Neural progenitor cell (in vitro differentiated cells): ENCODE results near the gene ACKR4. TPM values are rescaled to one million over a fixed set of nuclear protein-coding genes. Genes with fewer than 3 reads are reported as not detected.

ENCODE experiments used
- DNase-seq: peaks from one replicate; pipeline ENCODE4 v3.0.0-alpha.2; 2016; ENCODE audit warnings: low spot score
- H2AFZ ChIP-seq: fragments of 200-600 bp; sonication (generic); replicated peaks from 2 replicates; pipeline ENCODE4 v1.6.1; 2016; ENCODE audit warnings: antibody characterized with exemption
- H3F3A ChIP-seq: fragments of 200-600 bp; sonication (generic); 2 replicates; pipeline ENCODE4 v1.6.1; 2016; ENCODE audit warnings: antibody characterized with exemption, low read depth
- H3K27ac ChIP-seq: fragments of 200-600 bp; sonication (generic); 2 replicates; pipeline ENCODE4 v1.5.1; 2016; ENCODE audit warnings: mild to moderate bottlenecking
- H3K27me3 ChIP-seq: fragments of 200-600 bp; sonication (generic); 2 replicates; pipeline ENCODE4 v1.6.1; 2016; ENCODE audit warnings: mild to moderate bottlenecking, moderate library complexity
- H3K36me3 ChIP-seq: fragments of 200-600 bp; sonication (generic); 2 replicates; pipeline ENCODE4 v1.5.1; 2016
- H3K4me1 ChIP-seq: fragments of 200-600 bp; sonication (generic); 2 replicates; pipeline ENCODE4 v1.6.1; 2016; ENCODE audit warnings: mixed run types
- H3K4me2 ChIP-seq: fragments of 200-600 bp; sonication (generic); 2 replicates; pipeline ENCODE4 v1.6.1; 2016
- H3K4me3 ChIP-seq: fragments of 200-600 bp; sonication (generic); 2 replicates; pipeline ENCODE4 v1.5.1; 2016
- H3K79me2 ChIP-seq: fragments of 200-600 bp; sonication (generic); 2 replicates; pipeline ENCODE4 v1.6.1; 2016; ENCODE audit warnings: low read depth
- H3K9ac ChIP-seq: fragments of 200-600 bp; sonication (generic); 2 replicates; pipeline ENCODE4 v1.6.1; 2016
- H3K9me3 ChIP-seq: fragments of 200-600 bp; sonication (generic); 2 replicates; pipeline ENCODE4 v1.5.1; 2016; ENCODE audit warnings: low read depth
- H4K20me1 ChIP-seq: fragments of 200-600 bp; sonication (generic); 2 replicates; pipeline ENCODE4 v1.6.1; 2016; ENCODE audit warnings: low read depth
- H3K27ac Mint-ChIP-seq: 3 replicates; pipeline ENCODE4 v1.8.0; 2021; ENCODE audit warnings: mixed read lengths
- H3K27me3 Mint-ChIP-seq: 2 replicates; pipeline ENCODE4 v1.8.0; 2022; ENCODE audit warnings: low read depth, mild to moderate bottlenecking, inconsistent platforms, moderate library complexity, mixed read lengths; ENCODE audit not compliant: insufficient read depth
- H3K36me3 Mint-ChIP-seq: 3 replicates; pipeline ENCODE4 v1.8.0; 2021; ENCODE audit warnings: mixed read lengths
- H3K4me1 Mint-ChIP-seq: 3 replicates; pipeline ENCODE4 v1.8.0; 2021; ENCODE audit warnings: mixed read lengths
- H3K4me3 Mint-ChIP-seq: 3 replicates; pipeline ENCODE4 v1.8.0; 2021; ENCODE audit warnings: mild to moderate bottlenecking, moderate library complexity, mixed read lengths
- H3K9me3 Mint-ChIP-seq: 3 replicates; pipeline ENCODE4 v1.8.0; 2020; ENCODE audit warnings: mixed read lengths
- CTCF ChIP-seq: fragments of 200-600 bp; sonication (generic); IDR thresholded peaks from 2 replicates; pipeline ENCODE4 v1.5.1; 2017; ENCODE audit warnings: antibody characterized with exemption, mild to moderate bottlenecking
- EZH2 ChIP-seq: fragments of 200-600 bp; sonication (generic); IDR thresholded peaks from 2 replicates; pipeline ENCODE4 v1.6.1; 2017; ENCODE audit warnings: antibody characterized with exemption, mild to moderate bottlenecking, moderate library complexity
- EZH2phosphoT487 ChIP-seq: fragments of 200-600 bp; sonication (generic); IDR thresholded peaks from 2 replicates; pipeline ENCODE4 v1.6.1; 2017; ENCODE audit warnings: antibody characterized with exemption
- total RNA-seq: library from RNA; depleted of rRNA; stranded (reverse); fragments of >200 nt; gene quantifications from 2 replicates; pipeline ENCODE4 v1.2.3, GENCODE V29; 2015; ENCODE audit warnings: low replicate concordance

Gene ACKR4
- total RNA-seq, 1 donor from 2014 or later: not detected

- Mint-ChIP-seq H3K27me3 (peaks cover 2% of the 10 kb centered on the region), H3K4me1 (no peaks in the 10 kb centered on the region), H3K4me3 (no peak overlapping the region), H3K27ac (no peak overlapping the region), H3K36me3 (peaks cover 14% of the 10 kb centered on the region), H3K9me3 (no peaks in the 10 kb centered on the region)
- Histone ChIP-seq H3K9me3 (no peaks in the 10 kb centered on the region), H3K27me3 (no peaks in the 10 kb centered on the region), H3K4me1 (no peaks in the 10 kb centered on the region), H3K4me2 (no peak overlapping the region), H3K27ac (no peak overlapping the region), H3K36me3 (peaks cover 20% of the 10 kb centered on the region), H4K20me1 (no peaks in the 10 kb centered on the region), H3K9ac (no peak overlapping the region), H3F3A (no peaks in the 10 kb centered on the region), H2AFZ (no peak overlapping the region), H3K79me2 (no peaks in the 10 kb centered on the region), H3K4me3 (no peak overlapping the region)
- TF ChIP-seq EZH2 (no peak), EZH2phosphoT487 (no peak), CTCF (no peak)
- no peak for DNase-seq
These were observed 26.6 kb downstream of the ACKR4 start for GRCh38 chr3:132623646-132624045.

- Histone ChIP-seq H3K9ac (no peak overlapping the region), H3K36me3 (peaks cover 17% of the 10 kb centered on the region), H4K20me1 (no peaks in the 10 kb centered on the region), H3K79me2 (no peaks in the 10 kb centered on the region), H2AFZ (no peak overlapping the region), H3K4me2 (no peak overlapping the region), H3K27ac (no peak overlapping the region), H3K4me1 (no peaks in the 10 kb centered on the region), H3K4me3 (no peak overlapping the region), H3K27me3 (no peaks in the 10 kb centered on the region), H3K9me3 (no peaks in the 10 kb centered on the region), H3F3A (no peaks in the 10 kb centered on the region)
- Mint-ChIP-seq H3K4me1 (no peaks in the 10 kb centered on the region), H3K27me3 (peaks cover 2% of the 10 kb centered on the region), H3K27ac (no peak overlapping the region), H3K36me3 (peaks cover 14% of the 10 kb centered on the region), H3K9me3 (no peaks in the 10 kb centered on the region), H3K4me3 (no peak overlapping the region)
- TF ChIP-seq EZH2: no peak
- TF ChIP-seq CTCF: no peak
- no peak for TF ChIP-seq EZH2phosphoT487
- DNase-seq: peak; percentile 11
These were observed 27.7 kb downstream of the ACKR4 start for GRCh38 chr3:132624790-132625189.

GRCh38 chr3:132625613-132626012 lies 28.5 kb downstream of the ACKR4 start:
- Histone ChIP-seq H3K27ac (peak overlapping the region; percentile 13), H3K4me2 (no peak overlapping the region), H2AFZ (no peak overlapping the region), H3K27me3 (no peaks in the 10 kb centered on the region), H3K4me1 (no peaks in the 10 kb centered on the region), H3K4me3 (no peak overlapping the region), H3K9ac (no peak overlapping the region), H4K20me1 (no peaks in the 10 kb centered on the region), H3K79me2 (no peaks in the 10 kb centered on the region), H3F3A (no peaks in the 10 kb centered on the region), H3K36me3 (peaks cover 17% of the 10 kb centered on the region), H3K9me3 (no peaks in the 10 kb centered on the region)
- no peaks in the 10 kb centered on the region for H3K4me1 Mint-ChIP-seq
- no peak overlapping the region for H3K4me3 Mint-ChIP-seq
- H3K36me3 Mint-ChIP-seq: peaks cover 13% of the 10 kb centered on the region
- no peak for DNase-seq
- TF ChIP-seq CTCF: no peak
- TF ChIP-seq EZH2phosphoT487: no peak
- no peak for TF ChIP-seq EZH2
- no peaks in the 10 kb centered on the region for H3K27me3 Mint-ChIP-seq
- H3K27ac Mint-ChIP-seq: no peak overlapping the region
- no peaks in the 10 kb centered on the region for H3K9me3 Mint-ChIP-seq
